GM12878 (cell line): ENCODE data around the gene ZNF827.

Experiments used
- BHLHE40 ChIP-seq, 2 experiments: fragments of 450-650 bp in 1 of 2; IDR thresholded peaks; 2 replicates each; pipeline ENCODE4 v1.6.1; 2011 to 2017; ENCODE audit warnings: low read depth in 2 of 2, borderline replicate concordance in 1 of 2, improper control_type of control experiment in 1 of 2, low read length in 1 of 2, mild to moderate bottlenecking in 1 of 2
- JUND ChIP-seq: IDR thresholded peaks from 2 replicates; pipeline ENCODE4 v1.6.1; 2012; ENCODE audit warnings: low read depth, mild to moderate bottlenecking, low read length, improper control_type of control experiment, moderate library complexity
- POLR2A ChIP-seq: IDR thresholded peaks from 2 replicates; pipeline ENCODE4 v1.6.1; 2011; ENCODE audit warnings: low read depth, mild to moderate bottlenecking, low read length
- RAD21 ChIP-seq: IDR thresholded peaks from 2 replicates; pipeline ENCODE4 v1.6.1; 2011; ENCODE audit warnings: mild to moderate bottlenecking, low read depth, low read length, moderate library complexity; ENCODE audit not compliant: insufficient read depth
- SUZ12 ChIP-seq: fragments of 200-600 bp; sonication (generic); IDR thresholded peaks from one replicate; pipeline ENCODE4 v1.6.1; 2018; ENCODE audit warnings: antibody characterized with exemption, mild to moderate bottlenecking; ENCODE audit not compliant: unreplicated experiment

DNA sequence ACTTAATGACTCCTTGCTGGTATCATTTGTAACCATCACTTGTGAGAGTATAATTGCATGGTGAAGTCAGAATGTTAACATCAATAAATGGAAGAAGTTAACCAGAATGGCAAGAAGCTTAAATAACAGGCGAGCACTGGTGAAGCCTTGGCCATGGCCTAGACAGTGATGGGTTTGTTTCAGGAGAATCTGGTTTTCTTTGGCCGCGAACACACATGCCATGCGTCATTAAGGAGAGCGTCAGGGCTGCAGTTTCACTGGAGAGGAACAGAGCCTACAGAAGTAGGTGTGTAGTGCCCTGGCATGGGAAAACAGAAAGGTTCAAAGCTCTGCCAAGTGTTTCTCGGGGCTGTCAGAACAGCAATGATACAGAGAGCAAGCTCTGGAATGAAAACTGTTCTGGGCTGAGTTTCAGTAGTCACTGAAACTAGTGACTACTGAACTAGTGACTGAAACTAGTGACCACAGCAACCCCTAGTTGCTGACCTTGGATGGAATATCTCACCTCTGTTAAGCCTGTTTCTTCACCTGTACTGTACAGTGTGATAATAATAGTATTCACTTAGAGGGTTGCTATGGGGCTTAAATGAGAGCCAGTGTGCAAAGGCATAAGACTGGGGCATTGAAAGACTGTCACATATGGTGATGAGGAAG is 164.9 kb downstream of the ZNF827 start:
- no peak for TF ChIP-seq POLR2A
- TF ChIP-seq RAD21: no peak
- TF ChIP-seq JUND: no peak
- TF ChIP-seq BHLHE40 (IDR thresholded peaks at IDR 0.05; ENCODE audit: borderline replicate concordance in 1 of 2, low read depth in 2 of 2, low read length in 1 of 2): peak in 1 of 2 experiments; percentile 46; a peak in 2 of 4 replicates
- TF ChIP-seq SUZ12: no peak
